Ascending aorta (tissue), 2 donors: ENCODE measurements around the gene ARID1B. TPM values are rescaled to one million over a fixed set of nuclear protein-coding genes. Genes with fewer than 3 reads are reported as not detected.

Experiments
- DNase-seq, 2 donors: peaks; one replicate each; pipeline ENCODE4 v3.0.0-alpha.2; 2019; ENCODE audit warnings: low spot score in 2 of 2
- H3K27ac ChIP-seq, 2 donors: fragments of 200-600 bp; sonication (generic); one replicate each; pipeline ENCODE4 v1.5.1; 2016 to 2017; ENCODE audit warnings: mild to moderate bottlenecking in 1 of 2
- H3K27me3 ChIP-seq: fragments of 200-600 bp; sonication (generic); one replicate; pipeline ENCODE4 v1.5.1; 2017
- H3K36me3 ChIP-seq, 2 donors: fragments of 200-600 bp; sonication (generic); one replicate each; pipeline ENCODE4 v1.5.1; 2016
- H3K4me1 ChIP-seq, 2 donors: fragments of 200-600 bp; sonication (generic); one replicate each; pipeline ENCODE4 v1.5.1; 2016 to 2017; ENCODE audit warnings: mild to moderate bottlenecking in 1 of 2
- H3K4me3 ChIP-seq, 2 donors: fragments of 200-600 bp; sonication (generic); one replicate each; pipeline ENCODE4 v1.5.1; 2016 to 2017; ENCODE audit warnings: mild to moderate bottlenecking in 1 of 2
- H3K9me3 ChIP-seq, 2 donors: fragments of 200-600 bp; sonication (generic); one replicate each; pipeline ENCODE4 v1.5.1; 2016
- intact Hi-C: fragments of 100-400 bp; cut with DNase I; formaldehyde crosslinking; loops from one replicate; pipeline ENCODE4 v1.15.1; 2023
- total RNA-seq: library from RNA; depleted of rRNA; stranded (reverse); fragments of >200 nt; gene quantifications from one replicate; pipeline ENCODE4 v1.1.0, GENCODE V29; 2016
- TF ChIP-seq, protein P1 (sequence below), 3 experiments: fragments of 200-600 bp in 2 of 3; fragments of 450-650 bp in 1 of 3; sonication (generic) in 2 of 3; IDR thresholded peaks; one replicate each; pipeline ENCODE4 v1.5.1; 2016 to 2019; ENCODE audit warnings: antibody characterized with exemption in 3 of 3, mild to moderate bottlenecking in 1 of 3, moderate library complexity in 1 of 3

Gene ARID1B
- total RNA-seq, 1 donor from 2014 or later: 97.9 TPM

DNA sequence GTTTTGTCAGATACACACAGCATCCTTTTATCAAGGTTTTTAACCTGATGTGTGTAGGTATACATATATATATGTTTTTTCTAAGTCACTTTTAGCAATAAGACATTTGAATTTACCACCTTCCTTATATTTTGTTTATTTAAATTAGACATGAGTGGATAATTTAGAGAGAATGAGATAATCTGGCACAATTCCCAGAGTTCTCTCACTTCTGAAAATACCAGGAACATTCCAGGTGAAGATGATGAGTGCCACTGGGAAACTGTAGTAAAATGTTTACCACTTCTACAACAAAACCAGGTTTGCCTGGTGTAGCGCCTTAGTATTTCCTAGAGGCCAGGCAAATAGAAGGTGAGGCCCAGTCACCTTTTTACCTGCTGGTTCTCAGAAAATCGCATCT is 356.7 kb downstream of the ARID1B start:
- no peak overlapping the region for H3K4me3 ChIP-seq
- no peaks in the 10 kb centered on the region for H3K9me3 ChIP-seq
- H3K27ac ChIP-seq: peak overlapping the region; percentile 13 to 46
- TF ChIP-seq, protein P1, sequence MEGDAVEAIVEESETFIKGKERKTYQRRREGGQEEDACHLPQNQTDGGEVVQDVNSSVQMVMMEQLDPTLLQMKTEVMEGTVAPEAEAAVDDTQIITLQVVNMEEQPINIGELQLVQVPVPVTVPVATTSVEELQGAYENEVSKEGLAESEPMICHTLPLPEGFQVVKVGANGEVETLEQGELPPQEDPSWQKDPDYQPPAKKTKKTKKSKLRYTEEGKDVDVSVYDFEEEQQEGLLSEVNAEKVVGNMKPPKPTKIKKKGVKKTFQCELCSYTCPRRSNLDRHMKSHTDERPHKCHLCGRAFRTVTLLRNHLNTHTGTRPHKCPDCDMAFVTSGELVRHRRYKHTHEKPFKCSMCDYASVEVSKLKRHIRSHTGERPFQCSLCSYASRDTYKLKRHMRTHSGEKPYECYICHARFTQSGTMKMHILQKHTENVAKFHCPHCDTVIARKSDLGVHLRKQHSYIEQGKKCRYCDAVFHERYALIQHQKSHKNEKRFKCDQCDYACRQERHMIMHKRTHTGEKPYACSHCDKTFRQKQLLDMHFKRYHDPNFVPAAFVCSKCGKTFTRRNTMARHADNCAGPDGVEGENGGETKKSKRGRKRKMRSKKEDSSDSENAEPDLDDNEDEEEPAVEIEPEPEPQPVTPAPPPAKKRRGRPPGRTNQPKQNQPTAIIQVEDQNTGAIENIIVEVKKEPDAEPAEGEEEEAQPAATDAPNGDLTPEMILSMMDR (IDR thresholded peaks at IDR 0.05): no peak
- H3K27me3 ChIP-seq: no peaks in the 10 kb centered on the region
- no peak for DNase-seq
- intact Hi-C loops: no loop called here
- H3K36me3 ChIP-seq: peaks cover 8 to 17% of the 10 kb centered on the region in 2 donors
- H3K4me1 ChIP-seq: no peaks in the 10 kb centered on the region

DNA sequence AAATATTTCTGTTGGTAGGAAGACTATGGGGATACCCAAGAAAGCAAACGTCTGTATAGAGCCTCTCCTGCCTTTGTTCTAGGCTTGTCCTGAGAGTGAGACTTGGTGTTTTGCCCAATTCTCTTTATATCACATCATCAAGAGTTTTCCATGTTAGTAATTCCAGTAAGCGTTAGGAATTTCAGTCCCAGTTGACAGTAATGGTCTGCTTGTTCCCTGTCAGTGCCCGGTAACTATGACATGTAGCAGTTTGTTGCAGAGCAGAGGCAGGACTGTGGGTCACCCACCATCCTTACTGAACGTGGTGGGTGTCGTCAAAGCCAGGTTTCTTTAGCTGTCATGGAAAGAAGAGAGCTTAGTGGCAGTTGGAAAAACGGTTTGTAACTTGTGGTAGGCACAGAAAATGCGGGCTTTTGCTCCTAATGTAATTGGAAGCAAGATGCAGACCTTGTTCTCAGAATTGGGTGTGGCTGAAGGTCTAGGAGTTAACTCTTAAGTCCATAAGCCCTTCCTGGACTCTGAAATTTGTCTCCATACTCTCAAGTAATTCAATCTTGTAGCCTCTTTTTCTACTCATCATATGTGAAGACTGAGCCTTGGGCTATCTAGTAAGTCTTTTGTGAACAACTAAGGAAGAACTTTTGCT is 357.3 kb downstream of the ARID1B start:
- Histone ChIP-seq H3K36me3 (peaks cover 8 to 17% of the 10 kb centered on the region in 2 donors), H3K4me1 (no peaks in the 10 kb centered on the region), H3K4me3 (no peak overlapping the region), H3K9me3 (no peaks in the 10 kb centered on the region), H3K27ac (peak overlapping the region; percentile 13 to 46), H3K27me3 (no peaks in the 10 kb centered on the region)
- intact Hi-C loops: no loop called here
- no peak for DNase-seq
- TF ChIP-seq, protein P1 (IDR thresholded peaks at IDR 0.05): no peak

DNA sequence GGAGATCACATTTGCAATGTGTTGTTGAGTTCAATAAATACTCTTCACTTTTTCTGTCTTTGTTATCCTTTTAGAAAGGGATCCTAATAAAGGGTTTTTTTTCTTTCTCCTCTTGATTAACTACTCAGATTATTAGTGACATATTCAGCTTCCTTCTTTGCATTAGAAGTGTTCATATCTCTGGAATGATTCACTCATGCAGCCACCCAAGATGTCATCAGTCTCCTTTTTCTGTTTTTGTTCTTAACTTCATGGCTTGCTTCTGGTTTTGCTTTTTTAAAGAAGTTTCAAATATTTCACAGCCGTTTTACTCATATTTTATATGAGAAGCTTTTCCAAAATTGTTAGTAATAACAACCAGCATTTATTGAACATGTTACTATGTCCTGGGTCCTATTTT is 358.5 kb downstream of the ARID1B start:
- H3K9me3 ChIP-seq: no peaks in the 10 kb centered on the region
- H3K27me3 ChIP-seq: no peaks in the 10 kb centered on the region
- no peak overlapping the region for H3K4me3 ChIP-seq
- peaks cover 8 to 19% of the 10 kb centered on the region in 2 donors for H3K36me3 ChIP-seq
- no peak for DNase-seq
- no peak overlapping the region for H3K27ac ChIP-seq
- intact Hi-C loops: no loop called here
- TF ChIP-seq, protein P1 (IDR thresholded peaks at IDR 0.05): no peak
- no peaks in the 10 kb centered on the region for H3K4me1 ChIP-seq

DNA sequence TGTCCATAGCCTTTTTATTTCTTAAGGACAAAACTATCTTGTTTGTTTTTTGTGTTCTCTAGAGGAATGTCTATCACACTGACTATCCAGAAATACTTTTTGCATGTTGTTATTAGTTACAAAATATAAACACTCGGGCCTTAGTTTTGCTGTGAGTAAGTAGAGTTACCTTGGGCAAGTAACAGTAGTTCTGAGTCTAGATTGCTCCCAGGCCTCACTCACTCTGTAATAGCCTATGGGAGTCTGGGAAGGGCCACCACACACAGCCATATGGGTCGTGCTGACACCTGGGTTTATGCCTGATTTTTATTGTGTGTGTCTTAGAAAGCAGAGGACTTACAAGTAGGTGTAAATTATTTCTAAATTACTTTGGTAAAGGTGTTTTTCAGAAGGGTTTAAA is 360.3 kb downstream of the ARID1B start:
- H3K4me1 ChIP-seq: no peaks in the 10 kb centered on the region
- no peaks in the 10 kb centered on the region for H3K27me3 ChIP-seq
- no peak overlapping the region for H3K4me3 ChIP-seq
- H3K27ac ChIP-seq: no peak overlapping the region
- TF ChIP-seq, protein P1 (IDR thresholded peaks at IDR 0.05): no peak
- intact Hi-C loops: no loop called here
- H3K36me3 ChIP-seq: peaks cover 8 to 24% of the 10 kb centered on the region in 2 donors
- no peak for DNase-seq
- H3K9me3 ChIP-seq: no peaks in the 10 kb centered on the region

DNA sequence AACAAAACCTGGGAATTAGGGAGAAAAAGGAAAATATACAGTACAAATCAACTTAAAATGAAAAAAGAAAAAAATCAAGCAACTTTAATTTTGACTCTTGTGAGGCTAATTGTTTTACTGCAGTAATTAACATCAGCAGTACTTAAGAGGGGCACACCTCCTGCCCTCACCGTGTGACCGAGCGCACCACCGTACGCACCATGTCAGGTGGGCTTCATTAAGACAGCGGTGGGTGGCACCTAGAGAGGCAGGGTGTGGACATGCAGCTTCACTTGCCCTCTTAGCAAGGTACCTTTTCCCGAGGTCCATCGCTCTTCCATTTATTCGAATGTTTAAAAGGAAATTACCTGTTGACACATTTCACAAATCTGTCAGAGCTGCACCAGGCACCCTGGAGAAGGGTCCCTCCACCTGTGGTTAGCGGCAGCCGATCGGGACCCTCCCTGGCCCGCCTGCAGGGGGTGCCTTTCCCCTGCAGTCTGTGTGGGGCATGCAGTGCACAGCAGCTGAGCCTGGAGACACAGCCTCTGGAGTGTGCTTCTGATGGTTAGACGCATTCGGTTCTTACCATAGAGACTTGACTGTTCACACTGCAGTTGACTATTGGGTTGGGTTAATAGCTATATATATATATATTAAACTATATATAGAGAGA is 362.0 kb downstream of the ARID1B start:
- H3K27me3 ChIP-seq: no peaks in the 10 kb centered on the region
- H3K9me3 ChIP-seq: no peaks in the 10 kb centered on the region
- intact Hi-C loops: no loop called here
- DNase-seq: no peak
- no peak overlapping the region for H3K4me3 ChIP-seq
- TF ChIP-seq, protein P1 (IDR thresholded peaks at IDR 0.05): peak in 1 of 3 experiments; percentile 27
- H3K27ac ChIP-seq: no peak overlapping the region
- peaks cover 6 to 10% of the 10 kb centered on the region in 2 donors for H3K4me1 ChIP-seq
- peaks cover 0 to 13% of the 10 kb centered on the region in 2 donors for H3K36me3 ChIP-seq
